ENCODE measurements around the gene SERINC5. TPM values are rescaled to one million over a fixed set of nuclear protein-coding genes. Genes with fewer than 3 reads are reported as not detected.
A peak's percentile ranks its signal among the peaks of the same experiment; 100 is the strongest.

The SERINC5 gene
- total RNA-seq, 1 experiment from 2014 or later: 52.3 TPM

GRCh38 chr5:80109646-80110478 lies 146.0 kb downstream of the SERINC5 start:
- peaks cover 5% of the 10 kb centered on the region; the same call in 1 of the 2 replicates for H3K4me1 ChIP-seq (ENCODE audit: insufficient read depth, low read length)
- H3K9ac ChIP-seq (ENCODE audit: extremely low read depth, insufficient read length, low read length): no peak overlapping the region
- no peak overlapping the region for H3K18ac ChIP-seq (ENCODE audit: insufficient read length, low read depth, low read length)
- no peak overlapping the region for H3K4ac ChIP-seq (ENCODE audit: low read depth, low read length)
- no peaks in the 10 kb centered on the region for H4K20me1 ChIP-seq (ENCODE audit: control insufficient read depth, insufficient read depth, insufficient read length)
- no peak overlapping the region for H3K56ac ChIP-seq (ENCODE audit: insufficient read length, low read depth, low read length)
- H2BK15ac ChIP-seq (ENCODE audit: low read depth, low read length): no peak overlapping the region
- no peak overlapping the region for H2AK5ac ChIP-seq (ENCODE audit: insufficient read length, low read length)
- peak; percentile 50 for DNase-seq
- no peaks in the 10 kb centered on the region for H3K79me1 ChIP-seq (ENCODE audit: insufficient read depth, low read depth, low read length, poor library complexity, severe bottlenecking)
- no peaks in the 10 kb centered on the region for H3K27me3 ChIP-seq (ENCODE audit: insufficient read depth, low read length)
- no peak overlapping the region for H2AFZ ChIP-seq (ENCODE audit: low read length)
- Mint-ChIP-seq H3K36me3 (ENCODE audit: insufficient read depth in 1 of 3, low read depth in 3 of 3) (peaks cover 7 to 17% (median 11%) of the 10 kb centered on the region in 3 experiments), H3K9me3 (peaks cover 10 to 15% of the 10 kb centered on the region in 2 experiments; a peak in 4 of 5 replicates), H3K4me3 (no peak overlapping the region), H3K27ac (peak overlapping the region in 2 of 3 experiments; percentile 34 to 61; a peak in 1 of 7 replicates), H3K27me3 (ENCODE audit: low read depth) (peaks cover 2% of the 10 kb centered on the region), H3K4me1 (peaks cover 36 to 37% of the 10 kb centered on the region in 2 experiments)
- no peak overlapping the region for H2BK20ac ChIP-seq (ENCODE audit: low read depth, low read length, poor library complexity, severe bottlenecking)
- H3K14ac ChIP-seq (ENCODE audit: insufficient read depth, low read length): no peak overlapping the region
- H3K4me2 ChIP-seq (ENCODE audit: insufficient read depth, insufficient read length, low read length): no peak overlapping the region
- no peak overlapping the region for H4K5ac ChIP-seq (ENCODE audit: insufficient read length, low read depth, low read length)
- H3K9me3 ChIP-seq (ENCODE audit: control insufficient read depth, low read depth, low read length): no peaks in the 10 kb centered on the region
- TF ChIP-seq, protein P1, sequence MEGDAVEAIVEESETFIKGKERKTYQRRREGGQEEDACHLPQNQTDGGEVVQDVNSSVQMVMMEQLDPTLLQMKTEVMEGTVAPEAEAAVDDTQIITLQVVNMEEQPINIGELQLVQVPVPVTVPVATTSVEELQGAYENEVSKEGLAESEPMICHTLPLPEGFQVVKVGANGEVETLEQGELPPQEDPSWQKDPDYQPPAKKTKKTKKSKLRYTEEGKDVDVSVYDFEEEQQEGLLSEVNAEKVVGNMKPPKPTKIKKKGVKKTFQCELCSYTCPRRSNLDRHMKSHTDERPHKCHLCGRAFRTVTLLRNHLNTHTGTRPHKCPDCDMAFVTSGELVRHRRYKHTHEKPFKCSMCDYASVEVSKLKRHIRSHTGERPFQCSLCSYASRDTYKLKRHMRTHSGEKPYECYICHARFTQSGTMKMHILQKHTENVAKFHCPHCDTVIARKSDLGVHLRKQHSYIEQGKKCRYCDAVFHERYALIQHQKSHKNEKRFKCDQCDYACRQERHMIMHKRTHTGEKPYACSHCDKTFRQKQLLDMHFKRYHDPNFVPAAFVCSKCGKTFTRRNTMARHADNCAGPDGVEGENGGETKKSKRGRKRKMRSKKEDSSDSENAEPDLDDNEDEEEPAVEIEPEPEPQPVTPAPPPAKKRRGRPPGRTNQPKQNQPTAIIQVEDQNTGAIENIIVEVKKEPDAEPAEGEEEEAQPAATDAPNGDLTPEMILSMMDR (conservative IDR thresholded peaks at IDR 0.05): no peak
- H3T11ph ChIP-seq (ENCODE audit: low read length): no peak overlapping the region
- WGBS (ENCODE audit: extremely low coverage, insufficient read length, low lambda C conversion rate): no CpG with 5 or more reads among the region's 9 CpGs
- H3K79me2 ChIP-seq (ENCODE audit: insufficient read depth, low read length): no peaks in the 10 kb centered on the region
- no peak overlapping the region for H2BK5ac ChIP-seq (ENCODE audit: insufficient read length, low read length)
- no peak overlapping the region for H2BK12ac ChIP-seq (ENCODE audit: insufficient read length, low read depth, low read length)
- H4K91ac ChIP-seq (ENCODE audit: insufficient read length, low read depth, low read length): no peak overlapping the region
- H2BK120ac ChIP-seq (ENCODE audit: low read depth, low read length, poor library complexity, severe bottlenecking): no peak overlapping the region
- H4K8ac ChIP-seq (replicated peaks; ENCODE audit: insufficient read length, low read depth, low read length): no peak overlapping the region
- H3K23me2 ChIP-seq (ENCODE audit: insufficient read length, low read depth, low read length, poor library complexity, severe bottlenecking): no peaks in the 10 kb centered on the region
- no peak overlapping the region for H3K27ac ChIP-seq (ENCODE audit: insufficient read length, low read depth, low read length)
- H3K23ac ChIP-seq (ENCODE audit: insufficient read length, low read depth, low read length): no peak overlapping the region

All from H9 (cell line).